ENCODE data around the gene SUPT16H.

The SUPT16H gene

DNA sequence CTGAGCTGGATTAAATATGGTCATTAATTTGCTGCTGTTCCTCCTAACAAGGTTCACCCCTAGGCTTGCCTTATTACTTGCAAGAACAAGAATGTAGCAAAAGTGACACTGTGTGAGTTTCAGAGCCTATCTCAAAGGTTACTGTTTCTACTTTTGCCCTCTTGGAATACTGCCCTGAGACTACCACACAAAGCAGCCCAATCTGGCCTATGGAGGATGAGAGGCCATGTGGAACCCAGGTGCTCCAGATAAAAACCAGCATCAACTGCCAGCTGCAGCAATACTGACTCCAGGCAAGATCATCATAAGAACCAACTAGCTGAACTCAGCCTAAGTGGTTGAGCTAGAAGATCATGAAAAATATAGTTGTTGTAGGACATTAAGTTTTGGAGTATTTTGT, 22.4 kb upstream of the SUPT16H start:
- Histone ChIP-seq H3K9ac (ENCODE audit: insufficient read length) (no peak overlapping the region), H3K4me3 (no peak overlapping the region), H3K36me3 (ENCODE audit: insufficient read depth, low read length) (peaks cover 97% of the 10 kb centered on the region), H3K9me3 (ENCODE audit: low read depth, low read length) (no peaks in the 10 kb centered on the region), H3K27ac (no peak overlapping the region)
- no peak for DNase-seq (ENCODE audit: low read depth, low spot score)
- no peak for TF ChIP-seq POLR2AphosphoS5 (IDR thresholded peaks at IDR 0.05; ENCODE audit: borderline replicate concordance, low read depth, low read length)
- TF ChIP-seq FOXP2 (optimal IDR thresholded peaks at IDR 0.05; ENCODE audit: control extremely low read depth, extremely low read length, insufficient read depth) = no peak
- TF ChIP-seq EZH2 (IDR thresholded peaks at IDR 0.05) = no peak

DNA sequence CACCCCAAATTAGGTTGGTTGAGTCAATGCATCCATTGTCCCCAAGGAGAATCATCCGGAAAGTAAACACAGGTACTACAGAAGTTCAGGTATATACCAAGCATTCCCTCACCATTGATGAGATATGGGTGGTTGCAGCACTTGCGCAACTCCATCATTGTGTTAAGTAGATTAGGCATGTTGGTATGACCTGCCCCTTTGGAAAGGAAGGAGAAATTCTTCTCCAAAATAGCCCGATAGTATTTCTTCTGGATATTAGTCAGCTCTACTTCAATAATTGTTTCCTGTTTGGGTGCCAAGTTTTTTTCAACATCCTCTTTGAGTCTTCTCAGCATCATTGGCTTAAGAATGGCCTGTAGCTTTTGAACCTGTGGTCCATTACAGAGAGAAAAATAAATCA, 21.3 kb upstream of the SUPT16H start:
- no peak overlapping the region for H3K27ac ChIP-seq
- no peak for TF ChIP-seq FOXP2 (optimal IDR thresholded peaks at IDR 0.05; ENCODE audit: control extremely low read depth, extremely low read length, insufficient read depth)
- TF ChIP-seq EZH2 (IDR thresholded peaks at IDR 0.05) = no peak
- no peak for TF ChIP-seq POLR2AphosphoS5 (IDR thresholded peaks at IDR 0.05; ENCODE audit: borderline replicate concordance, low read depth, low read length)
- DNase-seq (ENCODE audit: low read depth, low spot score) = no peak
- H3K9ac ChIP-seq (ENCODE audit: insufficient read length) = no peak overlapping the region
- H3K9me3 ChIP-seq (ENCODE audit: low read depth, low read length) = no peaks in the 10 kb centered on the region
- H3K4me3 ChIP-seq = no peak overlapping the region
- peaks cover 97% of the 10 kb centered on the region for H3K36me3 ChIP-seq (ENCODE audit: insufficient read depth, low read length)

DNA sequence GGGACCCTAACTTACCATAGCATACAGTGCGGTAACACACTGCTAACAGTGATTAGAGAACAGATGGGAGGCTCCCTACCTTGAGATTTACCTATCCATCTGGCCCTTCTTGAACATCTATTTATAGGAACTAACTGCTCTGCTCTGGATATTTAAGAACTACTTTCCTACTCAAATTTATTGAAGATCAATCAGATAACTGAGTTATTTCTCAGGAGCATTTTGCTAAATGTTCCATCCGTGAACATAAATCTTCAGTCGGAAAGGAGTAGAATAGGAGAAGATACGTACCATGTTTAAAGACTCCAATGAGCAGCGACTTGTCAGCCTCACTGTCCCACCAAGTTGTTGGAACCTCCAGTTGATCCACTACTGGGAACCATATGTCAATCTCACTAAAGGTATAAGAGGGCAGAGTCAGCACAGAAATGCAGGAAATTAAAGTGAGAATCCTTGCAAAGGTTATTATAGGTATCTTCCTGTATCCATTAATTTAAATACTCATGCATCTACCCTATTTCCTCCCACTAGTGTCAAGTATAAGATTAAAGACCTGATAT, 15.6 kb upstream of the SUPT16H start:
- no peak overlapping the region for H3K4me3 ChIP-seq
- H3K9ac ChIP-seq (ENCODE audit: insufficient read length) = no peak overlapping the region
- H3K27ac ChIP-seq = no peak overlapping the region
- H3K36me3 ChIP-seq (ENCODE audit: insufficient read depth, low read length) = peaks cover 91% of the 10 kb centered on the region
- no peaks in the 10 kb centered on the region for H3K9me3 ChIP-seq (ENCODE audit: low read depth, low read length)
- no peak for TF ChIP-seq EZH2 (IDR thresholded peaks at IDR 0.05)
- TF ChIP-seq FOXP2 (optimal IDR thresholded peaks at IDR 0.05; ENCODE audit: control extremely low read depth, extremely low read length, insufficient read depth) = no peak
- TF ChIP-seq POLR2AphosphoS5 (IDR thresholded peaks at IDR 0.05; ENCODE audit: borderline replicate concordance, low read depth, low read length) = no peak
- DNase-seq (ENCODE audit: low read depth, low spot score) = no peak

DNA sequence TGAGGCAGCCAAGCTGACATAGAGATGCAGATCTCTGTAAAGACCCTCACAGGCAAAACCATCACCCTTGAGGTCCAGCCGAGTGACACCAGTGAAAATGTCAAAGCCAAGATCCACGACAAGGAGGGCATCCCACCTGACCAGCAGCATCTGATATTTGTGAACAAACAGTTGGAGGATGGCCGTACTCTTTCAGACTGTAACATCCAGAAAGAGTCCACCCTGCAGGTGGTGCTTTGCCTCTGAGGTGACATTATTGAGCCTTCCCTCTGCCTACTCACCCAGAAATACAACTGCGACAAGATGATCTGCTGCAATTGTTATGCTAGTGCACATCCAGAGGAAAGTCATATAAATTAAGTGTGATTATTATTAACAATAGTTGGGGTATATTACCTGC, 15.1 kb upstream of the SUPT16H start:
- H3K4me3 ChIP-seq = no peak overlapping the region
- TF ChIP-seq FOXP2 (optimal IDR thresholded peaks at IDR 0.05; ENCODE audit: control extremely low read depth, extremely low read length, insufficient read depth) = no peak
- no peak overlapping the region for H3K27ac ChIP-seq
- H3K9me3 ChIP-seq (ENCODE audit: low read depth, low read length) = no peaks in the 10 kb centered on the region
- DNase-seq (ENCODE audit: low read depth, low spot score) = no peak
- H3K9ac ChIP-seq (ENCODE audit: insufficient read length) = no peak overlapping the region
- peaks cover 93% of the 10 kb centered on the region for H3K36me3 ChIP-seq (ENCODE audit: insufficient read depth, low read length)

DNA sequence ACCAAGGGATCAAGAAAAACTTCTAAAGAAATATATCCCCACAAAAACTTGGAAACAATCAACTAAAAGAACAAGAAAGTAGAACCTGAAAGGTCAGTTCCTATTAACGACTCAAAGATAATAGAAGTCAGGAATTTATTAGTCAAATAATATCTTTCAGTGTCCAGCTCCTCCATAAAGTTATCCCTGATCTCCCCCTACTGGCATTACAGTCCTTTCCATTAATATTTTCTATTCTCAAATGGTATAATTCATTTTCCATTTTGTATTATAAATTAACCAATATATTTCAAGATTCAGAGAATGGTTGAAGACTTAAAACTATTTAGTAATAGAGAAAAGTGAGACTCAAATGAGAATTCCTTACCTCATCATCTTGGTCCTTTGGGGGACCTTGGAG, 11.6 kb upstream of the SUPT16H start:
- H3K9me3 ChIP-seq (ENCODE audit: low read depth, low read length) = no peaks in the 10 kb centered on the region
- no peak overlapping the region for H3K9ac ChIP-seq (ENCODE audit: insufficient read length)
- no peak overlapping the region for H3K27ac ChIP-seq
- H3K4me3 ChIP-seq = no peak overlapping the region
- TF ChIP-seq POLR2AphosphoS5 (IDR thresholded peaks at IDR 0.05; ENCODE audit: borderline replicate concordance, low read depth, low read length) = no peak
- no peak for TF ChIP-seq EZH2 (IDR thresholded peaks at IDR 0.05)
- TF ChIP-seq FOXP2 (optimal IDR thresholded peaks at IDR 0.05; ENCODE audit: control extremely low read depth, extremely low read length, insufficient read depth) = no peak
- DNase-seq (ENCODE audit: low read depth, low spot score) = no peak
- H3K36me3 ChIP-seq (ENCODE audit: insufficient read depth, low read length) = peaks cover 94% of the 10 kb centered on the region

DNA sequence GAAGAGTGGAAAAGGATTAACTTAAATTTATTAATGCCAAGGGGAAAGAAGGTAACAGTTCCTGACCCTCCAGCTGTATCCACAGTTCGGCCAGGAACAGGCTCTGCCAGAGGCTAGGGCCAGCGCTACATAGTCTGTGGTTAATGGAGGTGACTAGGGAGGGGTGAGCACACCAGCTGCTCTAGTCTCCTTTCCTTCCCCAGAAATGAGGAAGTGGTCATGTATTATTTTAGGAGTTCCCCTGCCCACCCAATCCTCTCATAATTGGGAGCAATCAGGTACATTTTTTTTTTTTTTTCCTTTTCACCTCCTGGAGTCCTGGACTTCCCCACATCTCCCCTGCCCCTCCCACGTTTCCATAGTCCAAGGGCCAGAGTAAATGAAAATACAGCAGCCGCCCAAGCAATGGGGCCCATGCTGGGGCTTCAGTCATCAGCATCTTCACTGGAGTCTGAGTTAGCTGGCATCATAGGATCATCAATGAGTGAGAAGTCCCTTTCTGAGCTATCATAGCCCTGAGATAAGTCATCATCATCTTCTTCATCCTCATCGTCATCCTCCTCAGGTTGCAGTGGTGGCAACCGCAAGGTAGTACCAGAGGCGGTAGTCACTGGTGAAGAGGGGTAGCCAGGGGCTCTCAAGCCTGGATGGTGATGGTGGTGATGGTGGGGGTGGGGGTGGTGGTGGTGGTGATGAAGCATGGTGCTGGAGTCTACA, 1.5 kb upstream of the SUPT16H start:
- Histone ChIP-seq H3K9me3 (ENCODE audit: low read depth, low read length) (no peaks in the 10 kb centered on the region), H3K4me3 (no peak overlapping the region), H3K9ac (ENCODE audit: insufficient read length) (no peak overlapping the region), H3K27ac (peak overlapping the region; percentile 53), H3K36me3 (ENCODE audit: insufficient read depth, low read length) (peaks cover 64% of the 10 kb centered on the region)
- DNase-seq (ENCODE audit: low read depth, low spot score) = no peak
- TF ChIP-seq EZH2 (IDR thresholded peaks at IDR 0.05) (no peak), POLR2AphosphoS5 (IDR thresholded peaks at IDR 0.05; ENCODE audit: borderline replicate concordance, low read depth, low read length) (no peak), FOXP2 (optimal IDR thresholded peaks at IDR 0.05; ENCODE audit: control extremely low read depth, extremely low read length, insufficient read depth) (no peak)

DNA sequence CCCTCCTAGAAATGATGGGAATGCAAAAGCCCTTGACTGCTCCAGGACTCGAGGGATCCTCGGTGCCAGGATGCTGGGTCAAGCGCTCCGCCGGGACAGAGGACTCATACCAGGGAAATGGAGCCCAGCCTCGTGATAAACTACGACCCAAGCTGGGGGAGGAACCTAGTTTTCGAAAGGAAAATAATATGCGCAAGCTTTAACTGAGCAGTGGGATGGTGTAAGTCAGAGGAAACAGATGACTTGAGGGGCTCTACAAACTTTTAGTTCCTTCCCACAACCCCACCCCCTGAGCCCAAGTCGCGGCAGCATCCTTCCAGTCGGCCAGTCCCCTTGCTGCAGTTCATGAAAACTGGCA, 654 bp upstream of the SUPT16H start:
- Histone ChIP-seq H3K9ac (ENCODE audit: insufficient read length) (peak overlapping the region; percentile 72), H3K36me3 (ENCODE audit: insufficient read depth, low read length) (peaks cover 56% of the 10 kb centered on the region), H3K4me3 (peak overlapping the region; percentile 89), H3K9me3 (ENCODE audit: low read depth, low read length) (no peaks in the 10 kb centered on the region), H3K27ac (peak overlapping the region; percentile 53)
- TF ChIP-seq EZH2 (IDR thresholded peaks at IDR 0.05) (no peak), FOXP2 (optimal IDR thresholded peaks at IDR 0.05; ENCODE audit: control extremely low read depth, extremely low read length, insufficient read depth) (no peak), POLR2AphosphoS5 (IDR thresholded peaks at IDR 0.05; ENCODE audit: borderline replicate concordance, low read depth, low read length) (no peak; the same call in none of the 2 replicates)
- DNase-seq (ENCODE audit: low read depth, low spot score) = no peak

DNA sequence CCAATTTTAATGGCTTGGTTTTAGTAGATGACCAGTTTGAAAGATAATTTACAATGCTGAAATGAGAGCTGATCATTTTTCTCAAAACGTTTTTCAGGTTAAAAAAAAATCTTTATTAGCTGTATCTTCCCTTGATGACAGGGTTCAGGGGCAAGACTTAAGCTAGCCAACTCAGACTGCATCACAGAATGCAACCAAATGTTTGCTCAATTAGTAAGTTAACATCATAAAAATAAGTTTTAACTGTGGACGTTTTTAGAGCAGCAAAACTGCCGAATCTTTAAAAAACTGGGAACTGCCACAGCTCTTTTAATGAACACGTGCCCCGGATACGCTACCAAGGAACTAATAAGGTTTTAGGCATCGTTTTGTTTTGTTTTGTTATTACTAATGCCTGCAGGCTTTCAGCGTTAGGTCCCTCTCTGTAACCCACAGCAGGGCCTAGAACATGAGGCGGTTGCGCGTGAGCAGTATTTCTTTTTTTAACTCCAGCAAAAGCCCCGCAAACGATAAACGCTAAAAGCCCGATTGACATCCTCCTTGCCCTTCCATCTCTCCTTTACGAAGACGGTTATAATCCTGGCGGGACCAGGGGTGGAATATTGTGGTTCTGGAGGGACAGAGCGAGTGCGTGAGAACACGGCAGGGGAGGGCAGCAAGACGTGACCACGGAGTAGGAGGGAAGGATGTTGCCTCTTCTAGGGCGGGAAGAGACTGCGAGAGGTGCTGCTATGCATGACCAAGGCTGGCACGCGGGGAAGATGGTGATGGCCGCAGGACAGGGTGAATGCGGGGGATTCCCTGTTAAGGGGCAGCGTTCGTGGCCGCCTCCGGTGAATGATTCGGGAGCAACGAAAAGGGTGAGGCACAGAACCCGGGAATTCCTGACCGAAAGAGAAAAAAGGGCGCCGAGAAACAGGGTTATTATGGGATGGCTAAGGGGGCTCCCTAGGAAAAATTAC, 652 bp downstream of the SUPT16H start:
- Histone ChIP-seq H3K4me3 (peak overlapping the region; percentile 89), H3K36me3 (ENCODE audit: insufficient read depth, low read length) (peaks cover 58% of the 10 kb centered on the region), H3K9me3 (ENCODE audit: low read depth, low read length) (no peaks in the 10 kb centered on the region), H3K9ac (ENCODE audit: insufficient read length) (peak overlapping the region; percentile 99), H3K27ac (peak overlapping the region; percentile 98)
- no peak for TF ChIP-seq EZH2 (IDR thresholded peaks at IDR 0.05)
- no peak for TF ChIP-seq POLR2AphosphoS5 (IDR thresholded peaks at IDR 0.05; ENCODE audit: borderline replicate concordance, low read depth, low read length)
- TF ChIP-seq FOXP2 (optimal IDR thresholded peaks at IDR 0.05; ENCODE audit: control extremely low read depth, extremely low read length, insufficient read depth) = no peak
- no peak for DNase-seq (ENCODE audit: low read depth, low spot score)
